ENCODE results near the gene RNASE7. TPM values are rescaled to one million over a fixed set of nuclear protein-coding genes. Genes with fewer than 3 reads are reported as not detected.

The RNASE7 gene
- total and polyA plus RNA-seq, 2 donors from 2014 or later = not detected

DNA sequence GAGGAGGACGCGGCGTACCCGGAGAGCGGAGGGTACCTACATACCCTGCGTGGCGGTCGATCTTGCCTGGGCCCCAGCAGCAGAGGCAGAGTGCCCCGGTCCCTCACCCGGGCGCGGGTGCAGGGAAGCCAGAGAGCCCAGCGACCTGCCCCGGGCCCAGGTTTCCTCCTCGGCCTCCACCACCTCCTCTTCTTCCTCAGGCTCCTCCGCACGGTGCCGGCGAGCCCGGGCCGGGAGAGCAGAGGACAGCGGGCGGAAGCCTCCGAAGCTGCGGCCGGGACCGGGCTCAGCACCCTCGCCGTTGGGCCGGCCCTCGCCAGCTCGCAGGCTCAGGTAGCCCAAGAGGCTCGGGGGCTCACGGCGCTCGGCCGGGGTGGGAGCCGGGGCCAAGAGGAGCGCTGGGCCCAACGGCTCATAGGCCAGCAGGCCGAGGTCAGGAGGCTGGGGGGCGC lies 49.7 kb downstream of the RNASE7 start:
- FAIRE-seq = no peak
- TF ChIP-seq, protein P1, sequence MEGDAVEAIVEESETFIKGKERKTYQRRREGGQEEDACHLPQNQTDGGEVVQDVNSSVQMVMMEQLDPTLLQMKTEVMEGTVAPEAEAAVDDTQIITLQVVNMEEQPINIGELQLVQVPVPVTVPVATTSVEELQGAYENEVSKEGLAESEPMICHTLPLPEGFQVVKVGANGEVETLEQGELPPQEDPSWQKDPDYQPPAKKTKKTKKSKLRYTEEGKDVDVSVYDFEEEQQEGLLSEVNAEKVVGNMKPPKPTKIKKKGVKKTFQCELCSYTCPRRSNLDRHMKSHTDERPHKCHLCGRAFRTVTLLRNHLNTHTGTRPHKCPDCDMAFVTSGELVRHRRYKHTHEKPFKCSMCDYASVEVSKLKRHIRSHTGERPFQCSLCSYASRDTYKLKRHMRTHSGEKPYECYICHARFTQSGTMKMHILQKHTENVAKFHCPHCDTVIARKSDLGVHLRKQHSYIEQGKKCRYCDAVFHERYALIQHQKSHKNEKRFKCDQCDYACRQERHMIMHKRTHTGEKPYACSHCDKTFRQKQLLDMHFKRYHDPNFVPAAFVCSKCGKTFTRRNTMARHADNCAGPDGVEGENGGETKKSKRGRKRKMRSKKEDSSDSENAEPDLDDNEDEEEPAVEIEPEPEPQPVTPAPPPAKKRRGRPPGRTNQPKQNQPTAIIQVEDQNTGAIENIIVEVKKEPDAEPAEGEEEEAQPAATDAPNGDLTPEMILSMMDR (IDR thresholded peaks at IDR 0.05; ENCODE audit: borderline replicate concordance, extremely low read depth, insufficient read depth) = no peak
- Histone ChIP-seq H3K4me3 (ENCODE audit: low read length in 3 of 3) (no peak overlapping the region), H3K27me3 (ENCODE audit: control insufficient read depth, insufficient read depth, low read length) (no peaks in the 10 kb centered on the region), H3K36me3 (ENCODE audit: control insufficient read depth in 2 of 3, insufficient read depth in 3 of 3, low read length in 3 of 3) (peaks cover 0 to 6% (median 2%) of the 10 kb centered on the region in 3 donors), H3K9ac (ENCODE audit: low read length in 3 of 3) (no peak overlapping the region), H3K27ac (ENCODE audit: low read depth in 2 of 2, low read length in 2 of 2) (no peak overlapping the region), H3K4me1 (ENCODE audit: control insufficient read depth in 2 of 3, insufficient read depth in 2 of 3, low read depth in 1 of 3, low read length in 3 of 3) (peaks cover 5 to 14% (median 7%) of the 10 kb centered on the region in 3 donors), H3K9me3 (ENCODE audit: control insufficient read depth in 2 of 3, insufficient read depth in 1 of 3, low read length in 3 of 3) (no peaks in the 10 kb centered on the region)
- intact Hi-C loops (cut with DNase I) = no loop called here
- DNase-seq = peak in 2 of 5 donors; percentile 58 to 74

DNA sequence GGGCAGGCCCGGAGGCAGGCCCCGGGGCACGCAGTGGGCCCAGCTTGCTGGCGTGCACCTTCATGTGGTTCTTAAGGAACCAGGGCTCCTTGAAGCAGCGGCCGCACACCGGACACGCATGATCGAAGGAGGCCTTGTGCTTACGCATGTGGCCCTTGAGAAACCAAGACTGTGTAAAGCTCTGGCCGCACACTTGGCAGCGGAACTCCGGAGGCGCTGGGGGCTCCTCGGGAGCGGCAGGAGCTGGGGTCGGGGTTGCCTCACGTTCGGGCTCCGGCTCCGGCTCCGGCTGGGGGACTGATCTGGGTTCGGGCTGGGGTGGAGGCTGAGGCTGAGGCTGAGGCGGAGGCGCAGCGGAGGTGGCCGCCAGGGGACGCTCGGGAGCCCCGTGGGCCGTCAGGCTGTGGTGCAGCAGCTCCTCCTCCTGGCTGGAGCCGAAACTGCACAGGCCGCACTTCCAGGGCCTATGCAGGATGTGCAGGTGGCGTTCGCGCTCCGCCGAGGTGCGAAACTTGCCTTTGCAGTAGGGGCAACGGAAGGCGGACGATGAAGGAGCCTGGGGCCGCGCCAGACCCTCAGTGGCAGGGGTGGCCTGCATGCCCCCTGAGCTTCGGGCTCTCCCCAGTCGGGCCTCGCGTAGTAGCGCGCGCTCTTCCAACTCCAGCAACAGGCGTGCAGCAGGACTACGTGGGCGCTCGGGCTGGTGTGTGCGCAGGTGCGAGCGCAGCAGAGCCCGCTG lies 50.3 kb downstream of the RNASE7 start:
- H3K9me3 ChIP-seq (ENCODE audit: control insufficient read depth in 2 of 3, insufficient read depth in 1 of 3, low read length in 3 of 3) = no peaks in the 10 kb centered on the region
- no peak for FAIRE-seq
- TF ChIP-seq, protein P1 (IDR thresholded peaks at IDR 0.05; ENCODE audit: borderline replicate concordance, extremely low read depth, insufficient read depth) = peak; percentile 100
- intact Hi-C loops (cut with DNase I) = no loop called here
- H3K9ac ChIP-seq (ENCODE audit: low read length in 3 of 3) = no peak overlapping the region
- no peak overlapping the region for H3K27ac ChIP-seq (ENCODE audit: low read depth in 2 of 2, low read length in 2 of 2)
- no peaks in the 10 kb centered on the region for H3K27me3 ChIP-seq (ENCODE audit: control insufficient read depth, insufficient read depth, low read length)
- no peak overlapping the region for H3K4me3 ChIP-seq (ENCODE audit: low read length in 3 of 3)
- peaks cover 5 to 19% (median 7%) of the 10 kb centered on the region in 3 donors for H3K4me1 ChIP-seq (ENCODE audit: control insufficient read depth in 2 of 3, insufficient read depth in 2 of 3, low read depth in 1 of 3, low read length in 3 of 3)
- peak; percentile 73 to 94 (median 83) for DNase-seq
- peaks cover 0 to 4% (median 2%) of the 10 kb centered on the region in 3 donors for H3K36me3 ChIP-seq (ENCODE audit: control insufficient read depth in 2 of 3, insufficient read depth in 3 of 3, low read length in 3 of 3)

DNA sequence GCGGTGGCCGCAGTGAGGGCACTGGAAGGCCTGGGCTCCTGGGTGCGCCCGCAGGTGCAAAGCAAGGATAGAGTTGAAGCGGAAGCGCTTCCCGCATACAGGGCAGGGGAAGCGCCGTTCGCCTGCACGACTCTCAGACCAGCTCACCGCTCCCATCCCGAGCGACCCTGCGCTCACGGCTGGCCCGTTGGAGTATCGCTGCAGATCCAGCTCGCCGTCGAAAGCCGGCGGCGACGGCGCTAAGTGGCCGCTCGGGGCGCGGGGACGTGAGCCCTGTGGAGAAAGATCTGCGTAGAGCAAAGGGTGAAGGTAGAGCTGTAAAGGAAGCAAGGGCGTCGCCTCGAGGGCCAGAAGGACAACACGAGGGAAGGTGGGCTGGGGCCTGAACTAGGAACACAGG lies 50.9 kb downstream of the RNASE7 start:
- Histone ChIP-seq H3K9ac (ENCODE audit: low read length in 3 of 3) (no peak overlapping the region), H3K27ac (ENCODE audit: low read depth in 2 of 2, low read length in 2 of 2) (no peak overlapping the region), H3K4me1 (ENCODE audit: control insufficient read depth in 2 of 3, insufficient read depth in 2 of 3, low read depth in 1 of 3, low read length in 3 of 3) (peaks cover 5 to 19% (median 7%) of the 10 kb centered on the region in 3 donors), H3K4me3 (ENCODE audit: low read length in 3 of 3) (no peak overlapping the region), H3K36me3 (ENCODE audit: control insufficient read depth in 2 of 3, insufficient read depth in 3 of 3, low read length in 3 of 3) (peaks cover 0 to 4% (median 2%) of the 10 kb centered on the region in 3 donors), H3K9me3 (ENCODE audit: control insufficient read depth in 2 of 3, insufficient read depth in 1 of 3, low read length in 3 of 3) (no peaks in the 10 kb centered on the region), H3K27me3 (ENCODE audit: control insufficient read depth, insufficient read depth, low read length) (no peaks in the 10 kb centered on the region)
- TF ChIP-seq, protein P1 (IDR thresholded peaks at IDR 0.05; ENCODE audit: borderline replicate concordance, extremely low read depth, insufficient read depth) = no peak
- FAIRE-seq = no peak
- DNase-seq = peak in 1 of 5 donors; percentile 77
- intact Hi-C loops (cut with DNase I) = no loop called here

Small RNAs within 50 kb of the gene (microRNA-seq; reads per million reads assigned to microRNA genes)
- not detected for gene MIR6717

Other genes with a start within 250 kb of the RNASE7 start
- 201 TPM for gene RNASE1, start 239.5 kb upstream of the RNASE7 start, total RNA-seq
- gene RNASE1, start 239.5 kb upstream of the RNASE7 start, polyA plus RNA-seq (ENCODE audit: insufficient read depth, low read depth, low replicate concordance) = 476 TPM
- gene RNASE3, start 151.0 kb upstream of the RNASE7 start, total RNA-seq = 0.38 TPM
- gene RNASE3, start 151.0 kb upstream of the RNASE7 start, polyA plus RNA-seq (ENCODE audit: insufficient read depth, low read depth, low replicate concordance) = not detected
- gene RNASE2, start 86.9 kb upstream of the RNASE7 start, total RNA-seq = 4.3 TPM
- gene RNASE2, start 86.9 kb upstream of the RNASE7 start, polyA plus RNA-seq (ENCODE audit: insufficient read depth, low read depth, low replicate concordance) = 2.4 TPM
- gene METTL17, start 52.4 kb upstream of the RNASE7 start, total RNA-seq = 53.2 TPM
- gene METTL17, start 52.4 kb upstream of the RNASE7 start, polyA plus RNA-seq (ENCODE audit: insufficient read depth, low read depth, low replicate concordance) = 68.6 TPM
- not detected for gene SLC39A2, start 43.1 kb upstream of the RNASE7 start, total RNA-seq
- gene SLC39A2, start 43.1 kb upstream of the RNASE7 start, polyA plus RNA-seq (ENCODE audit: insufficient read depth, low read depth, low replicate concordance) = not detected
- 86.2 TPM for gene NDRG2, start 17.3 kb upstream of the RNASE7 start, total RNA-seq
- gene NDRG2, start 17.3 kb upstream of the RNASE7 start, polyA plus RNA-seq (ENCODE audit: insufficient read depth, low read depth, low replicate concordance) = 209 TPM
- gene TPPP2, start 12.1 kb upstream of the RNASE7 start, total RNA-seq = not detected
- gene TPPP2, start 12.1 kb upstream of the RNASE7 start, polyA plus RNA-seq (ENCODE audit: insufficient read depth, low read depth, low replicate concordance) = 1.3 TPM
- gene RNASE13, start 7.6 kb upstream of the RNASE7 start, total RNA-seq = not detected
- not detected for gene RNASE13, start 7.6 kb upstream of the RNASE7 start, polyA plus RNA-seq (ENCODE audit: insufficient read depth, low read depth, low replicate concordance)
- gene RNASE8, start 15.5 kb downstream of the RNASE7 start, total RNA-seq = not detected
- gene RNASE8, start 15.5 kb downstream of the RNASE7 start, polyA plus RNA-seq (ENCODE audit: insufficient read depth, low read depth, low replicate concordance) = not detected
- gene ARHGEF40, start 27.9 kb downstream of the RNASE7 start, total RNA-seq = 25.6 TPM
- 15.9 TPM for gene ARHGEF40, start 27.9 kb downstream of the RNASE7 start, polyA plus RNA-seq (ENCODE audit: insufficient read depth, low read depth, low replicate concordance)
- gene ZNF219, start 56.3 kb downstream of the RNASE7 start, total RNA-seq = 24.6 TPM
- 12.6 TPM for gene ZNF219, start 56.3 kb downstream of the RNASE7 start, polyA plus RNA-seq (ENCODE audit: insufficient read depth, low read depth, low replicate concordance)
- 0.41 TPM for gene TMEM253, start 58.7 kb downstream of the RNASE7 start, total RNA-seq
- gene TMEM253, start 58.7 kb downstream of the RNASE7 start, polyA plus RNA-seq (ENCODE audit: insufficient read depth, low read depth, low replicate concordance) = 0.43 TPM
- gene OR5AU1, start 113.7 kb downstream of the RNASE7 start, total RNA-seq = not detected
- gene OR5AU1, start 113.7 kb downstream of the RNASE7 start, polyA plus RNA-seq (ENCODE audit: insufficient read depth, low read depth, low replicate concordance) = not detected
- 398 TPM for gene HNRNPC, start 227.1 kb downstream of the RNASE7 start, total RNA-seq
- gene HNRNPC, start 227.1 kb downstream of the RNASE7 start, polyA plus RNA-seq (ENCODE audit: insufficient read depth, low read depth, low replicate concordance) = 462 TPM
- 0.47 TPM for gene RPGRIP1, start 237.7 kb downstream of the RNASE7 start, total RNA-seq
- not detected for gene RPGRIP1, start 237.7 kb downstream of the RNASE7 start, polyA plus RNA-seq (ENCODE audit: insufficient read depth, low read depth, low replicate concordance)